Adrenal gland (tissue), 12 donors: ENCODE measurements around the gene DRAM1. TPM values are rescaled to one million over a fixed set of nuclear protein-coding genes. Genes with fewer than 3 reads are reported as not detected.

Source experiments
- DNase-seq, 7 donors: peaks; one replicate each; pipeline ENCODE4 v3.0.0-alpha.2; 2019 to 2020
- H3K27ac ChIP-seq, 5 donors: fragments of 200-600 bp; sonication (generic) in 4 of 5; 1 replicate in 3 of 5; 2 replicates in 2 of 5; pipeline versions ENCODE4 v1.5.1 to v1.8.0; 2016 to 2020; ENCODE audit warnings: mild to moderate bottlenecking in 1 of 5
- H3K27me3 ChIP-seq: fragments of 200-600 bp; 2 replicates; pipeline ENCODE4 v1.8.0; 2021
- H3K36me3 ChIP-seq, 2 donors: fragments of 200-600 bp; replicated peaks in 1 of 2; 1 replicate in 1 of 2; 2 replicates in 1 of 2; pipeline versions ENCODE4 v1.5.1 to v1.8.0; 2018 to 2022
- H3K4me1 ChIP-seq, 2 donors: fragments of 200-600 bp; replicated peaks in 1 of 2; 1 replicate in 1 of 2; 2 replicates in 1 of 2; pipeline versions ENCODE4 v1.5.1 to v1.8.0; 2018 to 2021
- H3K4me3 ChIP-seq, 4 donors: fragments of 200-600 bp; sonication (generic) in 3 of 4; one replicate each; pipeline ENCODE4 v1.5.1; 2016 to 2018
- H3K9me3 ChIP-seq, 3 donors: fragments of 200-600 bp; sonication (generic) in 1 of 3; replicated peaks in 1 of 3; 1 replicate in 2 of 3; 2 replicates in 1 of 3; pipeline versions ENCODE4 v1.5.1 to v1.8.0; 2016 to 2021
- POLR2A ChIP-seq, 2 donors: fragments of 450-650 bp; IDR thresholded peaks; one replicate each; pipeline ENCODE4 v1.6.1; 2017; ENCODE audit warnings: antibody characterized with exemption in 2 of 2, mild to moderate bottlenecking in 2 of 2, moderate library complexity in 1 of 2
- WGBS, 4 donors: extraction: QIAGEN DNeasy Blood & Tissue Kit in 2 of 4; methylation state at CpG; one replicate each; pipeline versions ENCODE4 v1.1.5 to v1.1.7; 2013 to 2017; 5-methylcytosine and 5-hydroxymethylcytosine counted together
- intact Hi-C, 2 donors: fragments of 100-400 bp; cut with DNase I; formaldehyde crosslinking; loops; one replicate each; pipeline versions ENCODE4 v1.14.1 to v1.15.0; 2022 to 2023
- polyA plus RNA-seq, 3 donors: library from polyadenylated mRNA; stranded (reverse); fragments of 200-250 nt in 2 of 3; fragments of 350-450 nt in 1 of 3; fragmentation: Illumina TruSeq in 1 of 3; extraction: RNeasy Lipid Tissue Mini Kit (QIAGEN cat#74804) in 1 of 3; gene quantifications; one replicate each; pipeline ENCODE4 v1.2.3, GENCODE V29; 2013 to 2014
- total RNA-seq, 9 donors: library from RNA; depleted of rRNA in 4 of 9; stranded (reverse); fragments of >200 nt in 4 of 9; fragments of 120-200 nt in 1 of 9; fragmentation: NEBNext Ultra II Directional in 1 of 9; extraction: Animal tissue kit (Norgen Biotek cat#: 25700) in 1 of 9; gene quantifications; one replicate each; pipeline versions ENCODE4 v1.1.0 to v1.2.4, GENCODE V29; 2013 to 2023
- TF ChIP-seq, protein P1 (sequence below), 6 experiments: fragments of 450-650 bp in 4 of 6; fragments of 200-600 bp in 2 of 6; sonication (generic) in 1 of 6; IDR thresholded peaks; 1 replicate in 5 of 6; 2 replicates in 1 of 6; pipeline versions ENCODE4 v1.5.1 to v1.8.0; 2016 to 2021; ENCODE audit warnings: antibody characterized with exemption in 6 of 6, mild to moderate bottlenecking in 2 of 6, moderate library complexity in 1 of 6
- donor health status: healthy with polysubstance abuse.
- donor health status: Bipolar disorder and iron deficiency.
- donor health status: DM: yes; HTN: yes; CAD: no.
- donor health status: DM: no; HTN: no; CAD: no.
- donor health status: DM: no; HTN: no; CAD: no.
- donor health status: DM: yes; HTN: yes; CAD: no.

The DRAM1 gene
- total and polyA plus RNA-seq, 12 donors = 4.3 to 46.4 (median 29.0) TPM

GRCh38 chr12:101850199-101850598, 27.2 kb upstream of the DRAM1 start:
- 87 to 94% (median 92%) methylated on average over 1 of the region's 1 CpG for WGBS, 4 donors
- H3K27me3 ChIP-seq = no peaks in the 10 kb centered on the region
- H3K4me1 ChIP-seq = peaks cover 0 to 2% of the 10 kb centered on the region in 2 donors
- no peaks in the 10 kb centered on the region for H3K36me3 ChIP-seq
- H3K9me3 ChIP-seq = no peaks in the 10 kb centered on the region
- DNase-seq = no peak
- H3K4me3 ChIP-seq = no peak overlapping the region
- intact Hi-C loops = no loop called here
- H3K27ac ChIP-seq = no peak overlapping the region
- TF ChIP-seq POLR2A (IDR thresholded peaks at IDR 0.05) = no peak
- TF ChIP-seq, protein P1, sequence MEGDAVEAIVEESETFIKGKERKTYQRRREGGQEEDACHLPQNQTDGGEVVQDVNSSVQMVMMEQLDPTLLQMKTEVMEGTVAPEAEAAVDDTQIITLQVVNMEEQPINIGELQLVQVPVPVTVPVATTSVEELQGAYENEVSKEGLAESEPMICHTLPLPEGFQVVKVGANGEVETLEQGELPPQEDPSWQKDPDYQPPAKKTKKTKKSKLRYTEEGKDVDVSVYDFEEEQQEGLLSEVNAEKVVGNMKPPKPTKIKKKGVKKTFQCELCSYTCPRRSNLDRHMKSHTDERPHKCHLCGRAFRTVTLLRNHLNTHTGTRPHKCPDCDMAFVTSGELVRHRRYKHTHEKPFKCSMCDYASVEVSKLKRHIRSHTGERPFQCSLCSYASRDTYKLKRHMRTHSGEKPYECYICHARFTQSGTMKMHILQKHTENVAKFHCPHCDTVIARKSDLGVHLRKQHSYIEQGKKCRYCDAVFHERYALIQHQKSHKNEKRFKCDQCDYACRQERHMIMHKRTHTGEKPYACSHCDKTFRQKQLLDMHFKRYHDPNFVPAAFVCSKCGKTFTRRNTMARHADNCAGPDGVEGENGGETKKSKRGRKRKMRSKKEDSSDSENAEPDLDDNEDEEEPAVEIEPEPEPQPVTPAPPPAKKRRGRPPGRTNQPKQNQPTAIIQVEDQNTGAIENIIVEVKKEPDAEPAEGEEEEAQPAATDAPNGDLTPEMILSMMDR (IDR thresholded peaks at IDR 0.05) = no peak

DNA sequence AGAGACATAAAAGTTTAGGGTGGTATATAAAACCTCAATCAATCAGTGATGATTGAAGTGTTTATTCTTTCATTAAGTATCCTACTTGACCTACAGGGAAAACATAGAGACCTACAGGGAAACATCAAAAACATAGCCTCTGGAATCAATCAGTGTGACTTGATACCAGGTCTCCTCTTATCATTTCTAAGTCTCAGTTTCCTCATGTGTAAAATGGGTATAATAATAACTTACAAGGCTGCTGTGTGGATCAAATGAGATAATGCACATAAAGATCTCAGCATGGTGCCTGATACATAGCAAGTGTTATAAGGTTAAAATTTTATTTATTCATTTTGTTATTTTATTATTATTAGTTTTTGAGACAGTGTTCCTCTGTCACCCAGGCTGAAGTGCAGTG, 24.4 kb upstream of the DRAM1 start:
- intact Hi-C loops = no loop called here
- no peak overlapping the region for H3K27ac ChIP-seq
- H3K9me3 ChIP-seq = no peaks in the 10 kb centered on the region
- DNase-seq = no peak
- no peaks in the 10 kb centered on the region for H3K27me3 ChIP-seq
- H3K4me1 ChIP-seq = peaks cover 12 to 19% of the 10 kb centered on the region in 2 donors
- no peaks in the 10 kb centered on the region for H3K36me3 ChIP-seq
- H3K4me3 ChIP-seq = no peak overlapping the region
- TF ChIP-seq, protein P1 (IDR thresholded peaks at IDR 0.05) = no peak
- TF ChIP-seq POLR2A (IDR thresholded peaks at IDR 0.05) = no peak

- no peaks in the 10 kb centered on the region for H3K36me3 ChIP-seq
- DNase-seq = no peak
- TF ChIP-seq, protein P1 (IDR thresholded peaks at IDR 0.05) = no peak
- no peak for TF ChIP-seq POLR2A (IDR thresholded peaks at IDR 0.05)
Observed at GRCh38 chr12:101854747-101855146, 22.6 kb upstream of the DRAM1 start.

DNA sequence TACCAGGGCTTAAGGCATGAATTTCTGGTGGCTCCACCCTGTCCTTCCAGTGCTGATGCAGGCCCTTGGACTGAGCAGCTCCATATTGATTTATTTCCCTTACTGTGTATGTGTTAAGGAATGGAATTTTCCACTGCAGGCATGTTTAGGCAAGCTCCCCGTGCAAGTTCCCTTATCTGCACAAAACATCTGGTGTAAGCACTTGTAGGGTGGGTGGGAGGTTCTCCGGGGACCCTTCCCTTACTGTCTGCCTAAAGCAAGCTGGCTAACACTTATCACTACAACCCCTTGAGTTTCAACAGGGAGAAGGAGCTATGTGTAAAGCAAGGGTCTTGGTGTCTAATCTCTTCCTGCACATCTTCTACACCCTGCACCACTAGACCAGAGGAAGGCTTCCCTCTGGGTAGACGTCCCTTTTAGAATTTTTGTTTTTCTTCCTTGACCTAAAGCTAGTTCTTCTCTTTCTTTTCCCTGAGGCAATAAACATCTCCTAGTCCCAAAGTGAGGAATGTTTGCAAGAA, 22.0 kb upstream of the DRAM1 start:
- H3K4me1 ChIP-seq = peaks cover 12 to 19% of the 10 kb centered on the region in 2 donors
- H3K27ac ChIP-seq = no peak overlapping the region
- intact Hi-C loops = no loop called here
- TF ChIP-seq POLR2A (IDR thresholded peaks at IDR 0.05) = no peak
- TF ChIP-seq, protein P1 (IDR thresholded peaks at IDR 0.05) = no peak
- no peaks in the 10 kb centered on the region for H3K9me3 ChIP-seq
- H3K4me3 ChIP-seq = no peak overlapping the region
- peak in 2 of 7 donors; percentile 16 to 23 for DNase-seq
- H3K36me3 ChIP-seq = no peaks in the 10 kb centered on the region
- no peaks in the 10 kb centered on the region for H3K27me3 ChIP-seq
- WGBS, 4 donors = 18 to 37% (median 27%) methylated on average over 3 of the region's 3 CpGs

More at GRCh38 chr12:101854747-101855146, 22.6 kb upstream of the DRAM1 start:
- H3K4me1 ChIP-seq = peaks cover 12 to 19% of the 10 kb centered on the region in 2 donors
- no peaks in the 10 kb centered on the region for H3K9me3 ChIP-seq
- H3K4me3 ChIP-seq = no peak overlapping the region
- 93 to 100% (median 94%) methylated on average over 1 of the region's 1 CpG for WGBS, 4 donors
- H3K27me3 ChIP-seq = no peaks in the 10 kb centered on the region
- intact Hi-C loops = no loop called here
- no peak overlapping the region for H3K27ac ChIP-seq
